NCI-H748 treated with DMSO at 0.1 percent for 48 hours (cell line): ENCODE measurements around the gene RELT.
"Not testable (repeated sequence)": the region's sequence is repeated elsewhere in the genome, so short reads cannot be mapped to it uniquely, and the experiment has no call there.

Experiments
- DNase-seq: peaks from one replicate; lab custom pipeline; 2025; lab: John Stamatoyannopoulos, UW

Gene RELT

DNA sequence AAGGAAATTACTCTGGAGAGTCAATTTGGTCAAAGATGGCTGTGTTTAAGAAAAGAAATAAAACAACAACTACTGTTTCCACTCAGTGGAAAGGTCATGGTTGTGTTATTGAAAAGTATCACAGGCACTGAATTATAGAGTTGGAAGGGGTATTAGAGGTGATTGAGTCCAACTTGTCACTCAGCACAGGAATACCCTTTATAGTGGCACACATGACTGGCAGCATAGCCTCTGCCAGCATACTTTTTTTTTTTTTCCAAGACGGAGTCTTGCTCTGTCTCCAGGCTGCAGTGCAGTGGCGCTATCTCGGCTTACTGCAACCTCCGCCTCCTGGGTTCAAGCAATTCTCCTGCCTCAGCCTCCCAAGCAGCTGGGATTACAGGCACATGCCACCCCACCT lies 60.7 kb downstream of the RELT start:
- DNase-seq = not testable (repeated sequence)

DNA sequence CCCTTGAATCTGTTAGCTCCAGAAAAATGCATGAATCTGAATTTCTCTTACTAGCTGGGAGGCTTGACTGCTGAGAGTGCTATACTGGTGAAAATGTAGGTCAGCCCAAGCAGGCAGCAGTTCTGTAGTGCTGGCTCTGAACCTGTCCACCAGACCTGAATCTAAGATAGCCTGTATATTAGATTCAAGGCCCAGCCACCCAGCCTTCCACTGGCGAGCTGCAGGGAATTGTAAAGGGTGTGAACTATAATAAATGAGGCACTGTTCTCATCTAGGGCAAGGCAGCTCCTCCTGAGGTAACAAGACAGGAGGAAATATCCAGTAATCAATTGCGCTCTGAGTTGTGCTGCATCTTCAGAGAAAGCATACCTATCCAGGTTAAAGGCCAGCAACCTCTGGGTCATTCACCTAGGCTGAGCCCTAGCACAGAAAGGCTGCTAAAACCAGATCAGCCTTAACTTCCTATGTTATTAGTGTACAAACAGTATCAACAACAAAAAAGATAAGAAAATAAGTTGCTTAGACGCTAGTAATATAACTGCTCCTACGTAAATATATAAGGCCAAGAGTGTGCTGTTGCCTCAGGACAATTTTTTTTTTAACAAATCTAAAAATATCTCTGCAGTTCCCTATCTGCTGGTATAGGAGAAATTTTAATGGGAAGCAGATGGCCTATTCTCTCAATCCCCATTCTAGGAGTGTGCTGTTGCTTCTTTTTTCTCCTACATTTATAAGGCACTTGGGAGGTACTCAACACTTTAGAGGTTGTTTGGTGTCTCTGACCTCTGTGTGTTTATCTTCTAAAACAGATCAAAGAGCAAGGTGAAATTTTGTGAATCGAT lies 63.0 kb downstream of the RELT start:
- DNase-seq = no peak

DNA sequence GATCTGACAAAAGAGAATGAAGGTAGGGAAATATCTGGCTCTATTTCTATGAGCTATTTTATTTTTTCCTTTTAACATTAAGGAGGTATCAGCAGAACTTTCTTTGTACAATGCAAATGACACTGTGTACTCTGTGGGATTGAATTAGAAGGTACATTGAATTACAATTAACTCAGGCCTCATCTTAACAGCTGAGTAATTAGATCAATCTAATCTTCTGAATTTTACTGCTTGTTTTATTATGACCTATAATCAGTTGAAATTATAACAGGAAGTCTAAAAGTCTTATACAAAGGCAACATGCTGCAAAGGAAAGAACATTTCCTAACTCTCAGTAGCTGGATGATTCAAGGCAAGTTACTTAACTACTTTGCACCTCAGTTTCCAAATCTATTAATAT lies 69.8 kb downstream of the RELT start:
- no peak for DNase-seq

DNA sequence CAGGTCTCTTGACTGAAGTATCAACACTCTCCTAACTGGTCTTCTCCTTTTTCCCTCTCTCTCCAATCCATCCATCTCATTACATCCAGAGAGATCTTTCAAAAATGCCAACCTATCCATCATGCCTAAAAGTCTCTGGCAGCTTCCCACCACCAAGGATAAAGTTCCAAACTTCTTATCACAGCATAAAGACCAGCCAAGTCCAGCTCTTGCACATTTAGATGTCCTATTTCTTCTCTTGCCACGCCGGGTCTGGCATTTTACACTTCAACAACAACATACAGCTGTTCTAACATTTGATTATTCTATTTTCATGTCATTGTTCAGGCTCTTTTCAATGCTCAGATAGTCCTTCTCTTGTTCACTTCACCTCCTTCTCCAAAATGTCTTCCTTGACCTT lies 70.6 kb downstream of the RELT start:
- no peak for DNase-seq
